Loucy (cell line): ENCODE data around the gene SLC7A1.

Experiments used
- EZH2phosphoT487 ChIP-seq: fragments of 200-600 bp; IDR thresholded peaks from 2 replicates; pipeline ENCODE4 v1.6.1; 2018; ENCODE audit warnings: antibody characterized with exemption, mild to moderate bottlenecking, moderate library complexity, borderline replicate concordance
- TF ChIP-seq, protein P1 (sequence below): fragments of 200-600 bp; sonication (generic); conservative IDR thresholded peaks from 2 replicates; pipeline ENCODE4 v1.5.1; 2014; ENCODE audit warnings: mild to moderate bottlenecking, antibody characterized with exemption, low read length

DNA sequence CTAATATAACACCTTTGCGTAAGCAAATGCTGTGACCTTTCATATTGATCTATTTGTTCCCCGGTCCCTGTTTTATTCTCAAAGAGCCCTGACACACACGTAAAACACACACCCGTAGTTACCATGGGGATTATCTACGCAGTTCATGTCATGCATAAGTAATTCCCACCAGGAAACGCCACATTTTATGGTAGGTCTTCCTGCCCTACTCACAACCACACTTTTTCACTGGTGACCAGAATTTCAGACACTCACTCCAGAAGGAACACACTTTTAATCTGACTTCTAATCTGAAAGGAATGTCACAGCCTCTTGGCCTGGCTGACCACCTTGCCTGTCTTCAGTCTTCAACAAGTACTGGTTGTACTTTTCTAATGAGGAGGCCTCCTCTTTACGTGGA lies 46.8 kb downstream of the SLC7A1 start:
- TF ChIP-seq, protein P1, sequence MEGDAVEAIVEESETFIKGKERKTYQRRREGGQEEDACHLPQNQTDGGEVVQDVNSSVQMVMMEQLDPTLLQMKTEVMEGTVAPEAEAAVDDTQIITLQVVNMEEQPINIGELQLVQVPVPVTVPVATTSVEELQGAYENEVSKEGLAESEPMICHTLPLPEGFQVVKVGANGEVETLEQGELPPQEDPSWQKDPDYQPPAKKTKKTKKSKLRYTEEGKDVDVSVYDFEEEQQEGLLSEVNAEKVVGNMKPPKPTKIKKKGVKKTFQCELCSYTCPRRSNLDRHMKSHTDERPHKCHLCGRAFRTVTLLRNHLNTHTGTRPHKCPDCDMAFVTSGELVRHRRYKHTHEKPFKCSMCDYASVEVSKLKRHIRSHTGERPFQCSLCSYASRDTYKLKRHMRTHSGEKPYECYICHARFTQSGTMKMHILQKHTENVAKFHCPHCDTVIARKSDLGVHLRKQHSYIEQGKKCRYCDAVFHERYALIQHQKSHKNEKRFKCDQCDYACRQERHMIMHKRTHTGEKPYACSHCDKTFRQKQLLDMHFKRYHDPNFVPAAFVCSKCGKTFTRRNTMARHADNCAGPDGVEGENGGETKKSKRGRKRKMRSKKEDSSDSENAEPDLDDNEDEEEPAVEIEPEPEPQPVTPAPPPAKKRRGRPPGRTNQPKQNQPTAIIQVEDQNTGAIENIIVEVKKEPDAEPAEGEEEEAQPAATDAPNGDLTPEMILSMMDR: no peak
- TF ChIP-seq EZH2phosphoT487: no peak
